H4 (cell line): Measurements from ENCODE around the gene UNC93B1. TPM values are rescaled to one million over a fixed set of nuclear protein-coding genes. Genes with fewer than 3 reads are reported as not detected.
"Not testable (repeated sequence)": the region's sequence is repeated elsewhere in the genome, so short reads cannot be mapped to it uniquely, and the experiment has no call there.

Experiments used
- DNase-seq: peaks from one replicate; pipeline ENCODE4 v3.0.0-alpha.2; 2015; ENCODE audit warnings: low spot score
- total RNA-seq: library from RNA; depleted of rRNA; stranded (reverse); fragments of >200 nt; shearing (Covaris generic); gene quantifications from 2 replicates; pipeline ENCODE4 v1.2.3, GENCODE V29; 2014

Gene UNC93B1
- total RNA-seq, 1 experiment from 2014 or later: 28.0 TPM

DNA sequence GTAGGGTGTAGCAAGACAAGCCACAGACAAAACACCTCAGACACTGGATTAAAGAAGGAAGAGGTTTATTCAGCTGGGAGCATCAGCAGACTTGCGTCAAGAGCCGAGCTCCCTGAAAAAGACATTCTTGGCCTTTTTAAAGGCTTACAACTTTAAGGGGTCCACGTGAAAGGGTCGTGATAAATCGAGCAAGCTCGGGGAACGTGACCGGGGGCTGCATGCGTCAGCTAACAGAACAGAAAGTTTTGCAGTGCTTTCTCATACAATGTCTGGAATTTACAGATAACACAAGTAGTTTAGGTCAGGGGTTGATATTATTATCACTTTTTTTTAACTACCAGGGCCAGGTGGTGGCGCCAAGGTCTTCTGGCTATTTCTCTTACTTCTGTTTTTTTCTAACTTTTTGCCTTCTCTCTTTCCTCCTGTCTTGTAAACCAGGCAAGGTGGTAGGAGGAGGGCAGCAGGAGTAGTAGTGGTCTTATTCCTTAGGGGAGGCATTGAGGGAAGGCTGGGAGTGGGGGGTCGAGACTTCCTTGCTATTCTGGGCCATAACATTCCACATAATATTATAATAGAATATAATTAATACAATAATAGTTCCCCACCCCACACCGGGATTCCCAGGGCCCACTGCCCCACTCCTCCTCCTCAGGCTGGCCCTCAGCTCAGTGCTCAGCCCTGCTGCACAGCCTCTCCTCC, 5.6 kb upstream of the UNC93B1 start:
- peak; percentile 70 for DNase-seq

DNA sequence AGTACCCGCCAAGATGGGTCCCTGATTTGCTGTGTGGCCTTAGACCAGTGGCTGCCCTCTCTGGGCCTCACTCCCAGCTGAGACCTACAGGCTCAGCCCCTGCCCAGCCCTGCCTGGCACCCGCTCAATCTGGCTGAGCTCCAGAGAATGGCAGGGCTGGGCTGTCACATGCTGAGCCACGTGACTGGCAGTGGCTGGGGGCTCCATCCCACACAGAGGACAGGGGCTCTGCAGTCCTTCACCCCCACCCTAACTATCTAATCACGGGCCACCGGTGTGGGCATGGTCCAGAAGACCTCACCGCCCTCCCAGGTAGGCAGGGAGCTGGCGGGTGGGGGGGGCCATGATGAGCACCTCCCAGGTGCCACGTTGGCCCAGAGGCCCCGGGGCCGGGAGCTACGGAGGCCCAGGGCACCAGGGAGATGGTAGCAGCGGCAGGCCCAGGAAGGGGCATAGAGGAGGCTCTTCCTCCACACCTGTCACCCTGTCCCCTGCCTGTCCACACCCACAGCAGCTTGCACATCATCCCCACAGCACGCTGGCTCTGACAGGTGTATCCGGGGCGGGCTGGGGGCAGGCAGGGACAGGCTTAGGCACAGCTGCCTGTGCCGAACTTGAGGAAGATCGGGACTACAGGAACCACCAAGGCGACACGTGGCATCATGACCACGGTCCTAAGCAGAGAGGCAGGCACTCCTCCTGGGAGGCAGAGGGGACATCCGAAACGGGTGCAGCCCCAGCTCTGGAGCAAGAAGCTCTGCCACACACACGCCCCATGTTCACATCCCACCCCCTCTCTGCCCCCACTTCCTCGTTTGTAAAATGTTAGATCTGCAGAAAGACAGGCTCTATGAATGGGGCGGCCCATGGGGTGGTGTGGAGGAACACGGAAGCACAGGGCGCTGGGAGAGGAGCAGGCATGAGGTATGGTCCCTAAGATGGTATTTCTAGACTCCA, 4.8 kb upstream of the UNC93B1 start:
- no peak for DNase-seq

DNA sequence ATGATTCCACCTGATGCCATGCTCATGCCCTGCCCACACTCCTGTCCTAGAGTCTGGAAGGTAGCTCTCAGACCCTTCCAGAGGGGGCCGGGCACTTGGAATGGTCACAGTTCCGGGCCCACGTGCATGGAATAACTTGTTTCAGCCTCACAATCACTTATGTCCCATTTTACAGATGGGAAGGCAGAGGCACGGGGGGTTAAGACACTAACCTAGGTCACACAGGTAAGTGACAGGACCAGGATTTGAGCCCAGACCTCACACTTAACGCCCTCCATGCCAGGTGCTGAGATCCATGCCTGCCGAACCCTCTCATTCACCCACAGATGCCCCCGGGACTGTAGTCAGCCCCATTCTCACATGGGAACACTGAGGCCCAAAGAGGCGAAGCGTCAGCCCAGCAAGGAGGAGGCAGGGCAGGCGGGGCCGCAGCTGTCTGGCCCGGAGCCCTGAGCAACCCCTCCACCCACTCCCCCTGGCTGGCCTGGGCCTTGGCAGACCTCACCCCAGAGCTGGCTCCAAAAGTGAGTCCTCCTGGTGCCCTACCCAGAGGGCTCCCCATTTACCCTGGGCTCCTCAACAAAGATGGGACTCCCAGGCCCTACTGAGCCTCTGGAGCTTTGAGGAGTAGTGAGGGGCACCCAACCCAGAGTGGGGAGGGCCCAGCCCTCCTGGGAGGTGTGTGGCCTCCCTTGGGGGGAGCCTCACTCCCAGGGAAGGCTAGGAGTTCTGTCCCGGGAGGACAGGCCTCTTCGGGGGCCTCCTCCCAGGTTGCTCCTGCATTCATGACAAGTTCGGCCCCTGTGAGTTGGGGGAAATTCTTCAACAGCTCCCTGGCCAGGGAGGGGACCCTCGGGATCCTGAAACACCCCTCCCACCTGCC, 3.8 kb upstream of the UNC93B1 start:
- DNase-seq: no peak

DNA sequence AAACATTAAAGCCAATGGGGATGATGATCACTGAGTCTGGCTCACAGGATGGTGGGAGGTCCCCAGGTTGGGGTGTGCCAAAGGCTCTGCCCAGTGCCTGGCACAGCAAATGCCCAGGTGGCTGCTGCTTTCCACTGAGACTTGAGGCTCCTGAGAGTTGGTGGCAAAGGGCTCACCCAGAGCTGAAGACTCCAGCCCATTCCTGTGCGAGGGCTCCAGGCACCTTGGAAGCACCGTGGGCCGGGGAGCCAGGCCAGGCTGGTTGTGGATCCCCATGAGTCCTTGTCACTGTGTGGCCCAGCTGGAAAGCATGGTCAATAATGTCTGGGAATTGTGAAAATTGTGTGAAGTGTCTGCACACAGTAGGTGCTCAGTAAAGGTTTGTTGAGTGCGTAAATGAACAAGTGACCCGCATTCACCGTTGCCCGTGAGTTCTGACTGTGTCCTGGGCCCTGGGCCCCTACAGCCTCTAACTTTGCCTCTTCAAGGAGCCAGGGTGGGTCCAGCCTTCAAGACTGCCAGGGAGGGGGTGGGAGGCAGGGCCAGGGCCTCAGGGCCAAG, 2.8 kb upstream of the UNC93B1 start:
- no peak for DNase-seq

DNA sequence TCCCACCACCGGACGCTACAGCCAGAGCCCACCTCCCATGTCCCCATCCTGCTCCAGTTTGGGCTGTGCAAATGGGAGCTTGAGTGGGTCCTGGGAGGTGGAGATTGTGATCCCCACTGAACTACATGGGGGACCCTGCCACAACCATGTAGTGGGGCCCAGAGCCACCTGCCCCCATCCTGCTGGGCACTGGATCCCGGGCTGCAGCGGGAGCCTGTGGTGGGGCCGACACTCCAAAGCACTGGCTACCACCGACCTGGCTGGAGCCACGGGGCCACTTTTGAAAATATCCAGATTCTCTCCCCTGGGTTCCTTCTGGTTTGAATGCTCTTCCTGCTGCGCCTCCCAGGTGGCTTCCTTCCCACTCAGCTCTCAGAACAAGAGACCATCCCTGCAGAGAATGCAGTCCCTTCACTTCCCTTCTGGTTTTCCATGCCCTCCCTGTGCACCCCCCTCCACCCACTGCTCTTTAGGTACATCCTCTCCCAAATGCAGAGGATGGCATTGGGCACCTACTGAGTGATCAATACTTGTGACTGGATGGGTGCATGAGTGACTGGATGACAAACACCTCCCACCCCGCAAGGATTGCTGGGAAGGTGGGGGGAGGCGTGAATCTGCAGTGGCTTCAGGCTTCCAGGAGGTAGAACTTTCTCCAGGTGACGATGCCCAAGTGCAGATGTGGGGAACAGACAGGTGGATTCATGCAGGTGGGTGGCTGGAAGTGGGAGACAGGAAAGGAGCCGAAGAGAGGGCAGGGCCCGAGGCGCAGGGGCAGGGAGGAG, 846 bp upstream of the UNC93B1 start:
- DNase-seq: no peak

DNA sequence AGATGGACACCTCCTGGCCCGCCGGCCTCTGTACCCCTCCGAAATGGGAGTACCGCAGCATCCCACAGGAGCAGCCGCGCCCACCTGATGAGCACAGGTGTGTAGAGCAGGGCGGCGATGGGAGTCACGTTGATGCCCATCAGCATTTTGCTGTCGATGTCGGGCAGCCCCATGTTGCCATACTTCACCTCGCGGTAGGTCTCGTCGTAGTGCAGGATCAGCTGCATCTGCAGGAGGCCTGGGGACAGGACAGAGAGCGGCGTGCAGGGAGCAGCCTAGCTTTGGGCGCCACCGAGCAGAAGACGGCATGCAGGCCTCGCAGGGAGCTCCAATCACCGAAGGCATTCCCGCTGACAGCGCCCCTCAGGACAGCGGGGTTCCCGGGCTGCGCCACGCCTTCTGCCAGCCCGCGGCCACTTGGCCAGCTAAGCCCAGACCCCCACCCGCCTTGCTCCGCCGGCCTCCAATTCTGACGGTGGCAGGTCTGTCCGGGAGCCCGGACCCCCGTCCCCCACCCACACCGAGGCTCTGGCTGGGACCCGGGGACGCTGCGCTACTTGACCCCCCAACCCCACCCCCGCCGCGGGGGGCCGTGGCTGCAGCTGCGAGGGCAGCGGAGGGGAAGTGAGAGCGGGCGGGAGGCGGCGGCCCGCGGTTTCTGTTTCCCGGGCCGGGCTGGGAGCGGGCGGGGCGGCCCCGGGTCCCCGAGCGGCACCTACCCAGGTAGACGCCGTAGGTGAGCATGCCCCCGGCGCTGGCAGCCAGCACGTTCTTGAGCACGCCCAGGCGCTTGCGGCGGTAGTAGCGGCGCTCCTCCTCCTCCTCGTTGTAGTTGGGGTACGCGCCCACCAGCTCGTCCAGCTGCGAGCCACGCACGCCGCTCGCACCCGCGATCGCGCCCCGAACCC, 705 bp downstream of the UNC93B1 start:
- no peak for DNase-seq

DNA sequence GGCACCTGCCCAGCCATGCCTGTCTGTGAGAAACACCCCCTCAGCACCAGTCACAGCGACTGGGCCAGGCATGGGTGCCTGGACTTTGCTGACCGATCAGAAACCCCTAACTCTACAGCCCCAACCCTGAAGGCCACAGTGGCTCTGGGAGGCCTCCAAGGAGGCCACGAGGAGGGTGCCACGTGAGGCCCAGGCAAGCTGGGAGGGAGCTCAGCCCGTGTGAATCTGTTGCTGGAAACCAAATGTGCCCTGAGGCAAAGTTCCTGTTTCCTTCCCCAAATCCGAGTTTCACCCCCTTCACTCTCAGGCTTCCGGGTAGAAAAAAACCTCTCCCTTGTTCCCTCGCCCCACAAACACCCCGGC, 1.3 kb downstream of the UNC93B1 start:
- DNase-seq: no peak

DNA sequence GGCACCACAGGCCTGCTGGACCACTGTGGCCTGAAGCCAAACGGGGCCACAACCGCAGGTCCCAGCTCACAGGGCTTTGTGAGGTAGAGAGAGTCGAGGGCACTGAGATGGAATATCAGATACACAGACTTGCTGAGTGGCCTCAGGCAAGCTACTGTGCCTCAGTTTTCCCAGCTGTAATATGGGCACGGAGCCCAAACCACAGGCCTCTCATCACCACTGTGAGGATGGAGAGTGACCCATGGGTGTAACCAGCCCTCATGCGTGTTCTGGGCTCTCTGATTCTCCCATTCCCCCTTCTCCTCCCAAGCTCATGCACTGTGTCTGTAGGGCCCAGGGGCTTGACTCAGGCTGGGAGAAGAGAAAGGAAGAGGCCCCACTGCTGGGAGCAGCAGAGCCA, 4.2 kb downstream of the UNC93B1 start:
- DNase-seq: no peak

DNA sequence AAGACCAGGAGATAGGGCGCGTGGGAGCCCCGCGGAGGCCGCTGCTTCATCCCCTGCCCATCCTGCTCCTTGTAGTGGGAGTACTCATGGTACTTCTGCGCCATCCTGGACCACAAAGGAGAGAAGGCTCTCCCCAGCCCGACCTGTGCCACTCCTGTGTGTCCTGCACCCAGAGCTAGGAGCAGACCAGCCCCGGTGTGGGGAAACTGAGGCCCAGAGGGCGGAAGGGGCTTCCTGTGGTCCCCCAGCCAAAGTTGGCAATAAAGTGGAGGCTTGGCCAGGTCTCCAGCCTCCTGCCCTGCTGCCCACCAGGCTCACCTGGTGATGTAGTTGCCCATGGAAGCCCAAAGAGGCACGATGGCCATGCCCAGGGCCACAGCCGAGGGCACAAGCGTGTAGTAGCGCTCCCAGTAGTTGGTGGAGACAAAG, 4.7 kb downstream of the UNC93B1 start:
- DNase-seq: no peak

DNA sequence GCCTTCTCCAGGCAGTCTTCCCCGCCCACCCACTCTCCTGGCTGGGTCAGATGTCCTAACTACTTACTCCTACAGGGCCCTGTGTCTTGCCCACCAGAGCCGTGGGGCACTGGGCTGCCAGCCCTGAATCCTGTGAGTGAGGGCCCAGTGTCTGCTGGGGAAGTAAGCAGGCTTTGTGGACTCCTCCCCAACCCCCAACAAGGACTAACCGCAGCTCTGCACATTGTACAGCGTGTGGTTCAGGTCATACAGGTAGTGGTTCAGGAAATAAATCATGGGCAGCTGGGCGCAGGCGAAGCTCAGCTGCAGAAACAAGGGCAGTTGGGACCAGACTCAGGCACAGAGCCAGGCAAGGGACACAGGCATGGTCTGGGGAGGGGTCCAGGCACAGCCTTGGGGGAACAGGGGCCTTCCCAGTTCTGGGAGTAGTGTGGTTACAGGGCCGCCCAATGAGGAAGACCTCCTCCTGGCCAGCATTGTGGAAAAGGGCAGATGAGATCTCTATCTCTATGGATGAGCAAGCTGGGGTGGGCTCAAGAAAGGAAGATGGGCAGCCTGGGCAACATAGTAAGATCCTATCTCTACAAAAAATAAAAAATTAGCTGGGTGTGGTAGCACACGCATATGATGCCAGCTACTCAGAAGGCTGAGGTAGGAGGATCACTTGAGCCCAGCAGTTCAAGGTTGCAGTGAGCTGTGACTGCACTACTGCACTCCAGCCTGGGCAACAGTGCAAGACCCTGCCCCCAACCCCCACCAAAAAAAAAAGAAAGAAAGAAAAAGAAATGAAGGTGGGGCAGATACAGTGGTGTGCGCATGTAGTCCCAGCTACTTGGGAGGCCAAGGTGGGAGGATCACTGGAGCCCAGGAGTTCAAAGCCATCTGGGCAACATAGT, 5.5 kb downstream of the UNC93B1 start:
- no peak for DNase-seq

DNA sequence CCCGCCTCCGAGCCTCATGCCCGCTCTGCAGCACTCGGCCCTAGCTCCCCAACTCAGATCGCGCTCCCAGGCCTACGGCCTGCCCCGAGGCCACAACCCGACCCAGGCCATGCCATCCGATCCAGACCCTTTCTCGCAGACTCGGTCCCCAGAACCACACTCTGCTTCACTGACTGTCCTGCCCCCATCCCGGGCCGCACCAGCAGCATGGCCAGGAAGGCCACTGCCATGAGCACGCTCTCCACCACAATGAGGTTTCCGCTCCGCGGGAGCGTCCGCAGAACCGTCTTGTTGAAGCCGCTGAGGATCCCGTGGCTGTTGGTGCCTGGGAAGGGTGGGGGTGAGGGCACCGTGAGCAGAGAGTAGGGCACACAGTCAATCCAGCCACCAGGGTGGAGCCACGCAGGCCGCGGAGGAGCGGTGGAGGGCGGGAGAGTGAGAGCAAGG, 6.4 kb downstream of the UNC93B1 start:
- no peak for DNase-seq

DNA sequence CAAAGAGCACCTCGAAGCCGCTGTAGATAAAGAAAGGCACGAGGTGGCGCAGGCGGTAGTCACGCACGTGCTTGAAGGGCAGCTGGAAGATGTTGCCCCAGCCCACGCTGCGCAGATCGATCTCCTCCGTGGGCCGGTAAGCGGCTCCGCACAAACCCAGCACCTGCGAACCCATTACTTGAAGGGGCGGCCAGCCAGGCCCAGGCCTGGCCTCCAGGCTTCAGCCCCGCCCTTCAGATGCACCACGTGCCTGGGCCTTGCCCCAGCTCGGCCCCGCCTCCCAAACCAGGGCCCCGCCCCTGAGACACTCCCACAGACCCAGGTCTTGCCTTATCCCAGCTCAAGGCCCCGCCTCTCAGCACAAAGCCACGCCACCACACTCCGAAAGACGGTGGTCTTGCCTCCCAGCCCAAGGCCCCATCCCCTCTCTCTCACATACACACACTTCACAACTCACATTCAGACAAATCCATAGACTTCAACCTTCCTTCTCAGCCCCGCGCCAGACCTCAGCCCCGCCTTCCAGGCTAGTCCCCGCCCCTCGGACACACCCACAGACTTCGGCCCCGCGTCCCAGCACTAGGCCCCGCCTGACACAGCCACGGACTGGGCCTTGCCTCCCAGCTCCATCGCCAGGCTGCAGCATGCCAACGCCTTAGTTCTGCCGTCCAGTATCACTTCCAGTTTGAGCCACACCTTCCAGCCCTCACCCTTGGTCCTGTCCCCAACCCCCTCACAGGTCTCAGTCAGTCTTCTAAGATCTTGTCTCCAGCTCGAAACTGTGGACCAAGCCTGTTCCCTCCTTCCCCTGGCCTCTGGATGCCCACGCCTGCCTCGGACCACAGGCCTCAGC, 7.0 kb downstream of the UNC93B1 start:
- DNase-seq: peak; percentile 11

DNA sequence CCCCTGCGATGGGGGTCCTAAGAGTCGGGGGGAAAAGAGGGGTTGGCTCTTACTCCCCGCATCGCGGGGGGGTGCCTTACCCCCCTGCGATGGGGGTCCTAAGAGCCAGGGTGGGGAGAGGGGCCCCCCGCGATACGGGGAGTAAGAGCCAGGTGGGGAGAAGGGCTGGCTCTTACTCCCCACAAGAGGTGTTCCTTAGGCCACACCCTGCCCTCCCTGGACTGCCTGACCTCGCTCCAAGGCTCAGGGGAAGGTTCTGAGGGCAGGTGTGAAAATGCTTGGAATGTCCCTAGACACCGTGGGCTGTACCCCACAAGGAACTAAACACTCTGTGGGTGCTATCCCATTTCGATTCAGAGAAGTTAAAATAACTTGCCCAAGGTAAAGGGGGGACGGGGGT, 7.8 kb downstream of the UNC93B1 start:
- no peak for DNase-seq

DNA sequence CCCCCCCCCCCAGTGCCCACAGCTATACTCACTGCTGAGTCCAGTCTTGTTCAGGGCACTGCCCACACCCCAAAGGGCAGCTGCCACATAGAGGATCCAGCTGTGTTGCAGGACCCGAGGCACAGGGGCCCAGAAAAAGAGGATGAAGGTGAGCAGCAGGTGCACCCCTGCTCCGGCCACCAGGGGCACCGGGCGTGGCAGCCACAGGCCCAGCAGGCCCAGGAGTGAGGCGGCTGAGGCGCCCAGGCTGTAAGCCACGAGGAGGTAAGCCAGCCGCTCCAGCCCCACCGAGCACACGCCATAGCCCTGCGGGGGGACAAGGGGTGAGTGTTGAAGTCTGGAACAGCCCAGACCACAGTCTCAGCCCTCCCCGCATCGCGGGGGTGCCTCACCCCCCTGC, 8.3 kb downstream of the UNC93B1 start:
- not testable (repeated sequence) for DNase-seq

DNA sequence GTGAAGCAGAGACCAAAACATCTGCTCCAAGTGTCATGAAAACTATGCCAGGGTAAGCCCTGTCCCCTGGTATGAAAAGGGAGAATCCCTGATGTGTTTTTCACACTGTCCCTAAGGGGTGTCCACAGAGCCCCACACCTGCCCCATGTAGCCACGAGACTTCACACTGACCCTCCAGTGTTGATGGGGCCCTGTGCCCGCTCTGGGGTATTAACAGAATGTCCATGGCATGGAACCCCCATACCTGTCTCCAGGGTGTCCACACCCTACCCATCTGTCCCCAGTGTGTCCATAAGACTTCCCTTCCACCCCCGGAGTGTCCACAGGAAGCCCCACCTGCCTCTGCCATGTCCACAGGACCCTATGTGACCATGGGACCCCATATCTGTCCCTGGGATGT, 8.8 kb downstream of the UNC93B1 start:
- not testable (repeated sequence) for DNase-seq

DNA sequence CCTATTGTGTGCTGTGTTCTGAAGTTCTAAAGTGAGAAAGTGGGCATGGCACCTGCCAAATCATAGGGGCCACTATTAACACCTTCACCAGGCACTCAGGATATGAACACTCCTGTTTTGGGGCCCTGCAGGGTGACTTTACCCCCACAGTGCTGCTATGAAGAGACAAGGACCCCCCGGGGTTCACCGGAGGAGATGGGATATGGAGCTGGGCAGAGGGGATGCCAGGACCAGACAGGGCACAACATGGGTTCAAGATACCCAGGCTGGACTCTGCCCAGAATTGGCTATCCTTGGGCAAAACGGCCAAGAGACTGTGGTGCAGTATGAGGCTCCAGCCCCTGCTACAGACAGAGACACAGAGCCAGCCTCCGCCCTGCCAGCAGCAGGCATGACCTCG, 9.5 kb downstream of the UNC93B1 start:
- DNase-seq: not testable (repeated sequence)

DNA sequence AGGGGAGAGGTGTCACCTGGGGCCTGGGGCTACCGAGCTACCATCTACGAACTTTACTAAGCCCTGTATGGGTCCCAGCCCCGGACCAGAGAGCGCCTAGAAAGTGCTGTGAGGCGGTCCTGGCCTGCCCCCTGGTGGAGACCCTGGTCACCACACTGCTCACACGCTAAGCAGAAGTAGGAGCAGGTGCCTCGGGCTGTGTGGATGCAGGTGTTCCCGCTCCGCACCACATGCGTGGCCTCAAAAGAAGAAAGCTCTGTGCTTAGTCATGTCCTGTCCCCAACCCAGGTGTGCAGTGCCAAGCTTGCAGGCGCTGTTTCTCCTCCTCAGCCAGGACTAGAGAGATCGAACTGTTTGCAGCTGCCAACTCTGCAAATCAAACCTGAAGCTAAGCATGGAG, 10.1 kb downstream of the UNC93B1 start:
- DNase-seq: not testable (repeated sequence)
